ENCODE results near the gene B4GALT6.

DNA sequence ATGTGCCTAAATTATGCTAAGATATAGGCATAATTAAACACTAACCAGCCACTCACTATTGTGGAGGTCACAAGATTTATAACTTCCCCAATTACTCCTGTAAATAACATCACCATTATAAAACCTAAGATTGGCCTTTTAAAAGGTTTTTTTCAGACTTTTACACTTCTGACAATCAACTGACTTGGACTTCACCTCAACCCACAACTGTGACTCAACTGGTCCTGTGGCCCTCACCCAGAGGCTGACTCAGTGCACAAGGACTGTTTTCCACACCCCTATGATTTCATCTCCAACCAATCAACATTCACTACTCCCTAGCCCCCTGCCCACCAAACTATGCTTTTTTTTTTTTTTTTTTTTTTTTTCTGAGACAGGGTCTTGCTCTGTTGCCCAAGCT, 81.1 kb downstream of the B4GALT6 start:
- TF ChIP-seq, protein P1, sequence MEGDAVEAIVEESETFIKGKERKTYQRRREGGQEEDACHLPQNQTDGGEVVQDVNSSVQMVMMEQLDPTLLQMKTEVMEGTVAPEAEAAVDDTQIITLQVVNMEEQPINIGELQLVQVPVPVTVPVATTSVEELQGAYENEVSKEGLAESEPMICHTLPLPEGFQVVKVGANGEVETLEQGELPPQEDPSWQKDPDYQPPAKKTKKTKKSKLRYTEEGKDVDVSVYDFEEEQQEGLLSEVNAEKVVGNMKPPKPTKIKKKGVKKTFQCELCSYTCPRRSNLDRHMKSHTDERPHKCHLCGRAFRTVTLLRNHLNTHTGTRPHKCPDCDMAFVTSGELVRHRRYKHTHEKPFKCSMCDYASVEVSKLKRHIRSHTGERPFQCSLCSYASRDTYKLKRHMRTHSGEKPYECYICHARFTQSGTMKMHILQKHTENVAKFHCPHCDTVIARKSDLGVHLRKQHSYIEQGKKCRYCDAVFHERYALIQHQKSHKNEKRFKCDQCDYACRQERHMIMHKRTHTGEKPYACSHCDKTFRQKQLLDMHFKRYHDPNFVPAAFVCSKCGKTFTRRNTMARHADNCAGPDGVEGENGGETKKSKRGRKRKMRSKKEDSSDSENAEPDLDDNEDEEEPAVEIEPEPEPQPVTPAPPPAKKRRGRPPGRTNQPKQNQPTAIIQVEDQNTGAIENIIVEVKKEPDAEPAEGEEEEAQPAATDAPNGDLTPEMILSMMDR (IDR thresholded peaks at IDR 0.05) = no peak
- no peak for TF ChIP-seq POLR2A (IDR thresholded peaks at IDR 0.05)
- no peak for TF ChIP-seq POLR2AphosphoS5 (IDR thresholded peaks at IDR 0.05)
- no peak for TF ChIP-seq EP300 (IDR thresholded peaks at IDR 0.05)

Data from upper lobe of left lung (tissue), 4 donors.